Karpas-422 (cell line): ENCODE results near the gene UGT1A5. TPM values are rescaled to one million over a fixed set of nuclear protein-coding genes. Genes with fewer than 3 reads are reported as not detected.

Source experiments
- DNase-seq: peaks from one replicate; pipeline ENCODE4 v3.0.0-alpha.2; 2015
- H2AFZ ChIP-seq: fragments of 200-600 bp; sonication (generic); 2 replicates; pipeline ENCODE4 v1.6.1; 2014; ENCODE audit warnings: antibody characterized with exemption, low read length, mixed read lengths
- H3K27ac ChIP-seq: fragments of 200-600 bp; sonication (generic); 2 replicates; pipeline ENCODE4 v1.5.1; 2014; ENCODE audit warnings: mild to moderate bottlenecking, low read length, moderate library complexity
- H3K27me3 ChIP-seq: fragments of 200-600 bp; sonication (generic); 2 replicates; pipeline ENCODE4 v1.6.1; 2014; ENCODE audit warnings: low read length, mixed read lengths
- H3K36me3 ChIP-seq: fragments of 200-600 bp; sonication (generic); 2 replicates; pipeline ENCODE4 v1.6.1; 2014; ENCODE audit warnings: low read length, mixed read lengths; ENCODE audit not compliant: insufficient read depth
- H3K4me1 ChIP-seq: fragments of 200-600 bp; sonication (generic); 2 replicates; pipeline ENCODE4 v1.6.1; 2014; ENCODE audit warnings: mild to moderate bottlenecking, low read length, mixed read lengths
- H3K4me2 ChIP-seq: fragments of 200-600 bp; sonication (generic); 2 replicates; pipeline ENCODE4 v1.6.1; 2014; ENCODE audit warnings: low read length, low read depth, mild to moderate bottlenecking; ENCODE audit not compliant: poor library complexity, severe bottlenecking
- H3K4me3 ChIP-seq: fragments of 200-600 bp; sonication (generic); 2 replicates; pipeline ENCODE4 v1.5.1; 2014; ENCODE audit warnings: mild to moderate bottlenecking, antibody characterized with exemption, low read length, mixed read lengths
- H3K79me2 ChIP-seq: fragments of 200-600 bp; sonication (generic); 2 replicates; pipeline ENCODE4 v1.6.1; 2014; ENCODE audit warnings: mild to moderate bottlenecking, low read length, mixed read lengths
- H3K9ac ChIP-seq: fragments of 200-600 bp; sonication (generic); 2 replicates; pipeline ENCODE4 v1.6.0; 2014; ENCODE audit warnings: low read length
- H3K9me2 ChIP-seq: fragments of 200-600 bp; sonication (generic), shearing (Covaris generic); replicated peaks from 2 replicates; pipeline ENCODE4 v1.6.0; 2014; ENCODE audit warnings: mild to moderate bottlenecking, low read length, moderate library complexity; ENCODE audit not compliant: insufficient read depth
- H3K9me3 ChIP-seq: fragments of 300-700, 200-600 bp; sonication (generic); 2 replicates; pipeline ENCODE4 v1.6.1; 2014; ENCODE audit warnings: low read length, mixed read lengths
- H4K20me1 ChIP-seq: fragments of 200-600 bp; sonication (generic); 2 replicates; pipeline ENCODE4 v1.6.1; 2014; ENCODE audit warnings: mild to moderate bottlenecking, antibody characterized with exemption, low read length, low read depth; ENCODE audit not compliant: insufficient read depth
- total RNA-seq: library from RNA; depleted of rRNA; stranded (reverse); fragments of >200 nt; shearing (Covaris generic); gene quantifications from 2 replicates; pipeline ENCODE4 v1.2.3, GENCODE V29; 2014; ENCODE audit warnings: low replicate concordance

The UGT1A5 gene
- total RNA-seq, 1 experiment from 2014 or later: not detected

DNA sequence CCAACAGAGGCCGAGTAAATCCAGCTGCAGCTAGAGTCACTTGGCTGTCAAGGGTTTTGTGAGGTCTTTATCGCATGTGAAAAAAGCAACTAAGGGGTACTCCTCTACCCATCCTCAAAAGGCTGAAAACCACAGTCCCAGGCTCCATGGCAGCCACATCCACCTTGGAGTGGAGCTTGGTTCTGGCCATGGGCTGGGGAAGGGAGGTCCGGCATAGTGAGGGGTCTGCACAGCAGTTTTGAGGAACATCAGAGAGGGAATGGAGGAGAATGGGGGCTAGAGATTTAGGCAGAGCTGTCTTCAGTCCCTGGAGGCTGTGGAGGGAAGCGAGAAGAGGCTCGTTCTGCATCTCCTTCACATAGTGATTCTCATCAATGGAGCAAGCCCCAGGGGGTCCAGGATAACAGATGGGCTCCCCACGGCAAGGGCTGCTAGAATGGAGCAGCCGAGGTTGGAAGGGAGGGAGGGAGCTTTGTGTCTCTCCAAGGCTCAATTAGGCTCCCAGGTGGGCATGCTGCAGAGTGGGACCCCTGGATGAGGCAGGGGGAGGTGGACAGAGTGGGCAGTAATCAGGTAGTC lies 86.5 kb downstream of the UGT1A5 start:
- Histone ChIP-seq H3K4me3 (no peak overlapping the region), H3K4me1 (peaks cover 26% of the 10 kb centered on the region), H3K79me2 (no peaks in the 10 kb centered on the region), H3K27ac (no peak overlapping the region), H3K27me3 (no peaks in the 10 kb centered on the region), H3K9me3 (no peaks in the 10 kb centered on the region), H3K9ac (no peak overlapping the region), H3K4me2 (no peak overlapping the region), H3K36me3 (no peaks in the 10 kb centered on the region), H3K9me2 (no peaks in the 10 kb centered on the region), H2AFZ (no peak overlapping the region), H4K20me1 (no peaks in the 10 kb centered on the region)
- DNase-seq: no peak

DNA sequence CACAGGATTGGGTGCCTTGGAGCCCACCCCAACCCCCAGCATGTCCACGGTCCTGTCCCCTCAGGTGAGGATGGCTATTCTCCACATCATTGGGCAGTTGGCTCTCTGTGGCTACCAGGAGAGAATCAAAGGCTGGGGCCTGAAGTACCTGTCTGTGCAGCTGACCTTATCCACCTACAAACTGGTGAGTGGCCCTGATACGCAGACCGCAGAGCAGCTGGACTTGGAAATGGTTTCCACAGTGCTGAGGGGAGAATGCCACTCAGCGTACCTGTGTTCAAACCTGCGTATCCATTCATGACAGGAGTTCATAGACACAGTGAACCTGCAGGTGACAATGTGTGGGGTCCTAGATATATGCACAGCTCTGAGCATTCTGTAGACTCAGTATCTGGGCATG lies 87.0 kb downstream of the UGT1A5 start:
- Histone ChIP-seq H3K36me3 (no peaks in the 10 kb centered on the region), H3K27me3 (no peaks in the 10 kb centered on the region), H3K9me2 (no peaks in the 10 kb centered on the region), H3K4me3 (no peak overlapping the region), H2AFZ (no peak overlapping the region), H3K4me1 (peaks cover 26% of the 10 kb centered on the region), H3K9ac (no peak overlapping the region), H3K9me3 (no peaks in the 10 kb centered on the region), H3K4me2 (no peak overlapping the region), H3K79me2 (no peaks in the 10 kb centered on the region), H3K27ac (no peak overlapping the region), H4K20me1 (no peaks in the 10 kb centered on the region)
- no peak for DNase-seq

DNA sequence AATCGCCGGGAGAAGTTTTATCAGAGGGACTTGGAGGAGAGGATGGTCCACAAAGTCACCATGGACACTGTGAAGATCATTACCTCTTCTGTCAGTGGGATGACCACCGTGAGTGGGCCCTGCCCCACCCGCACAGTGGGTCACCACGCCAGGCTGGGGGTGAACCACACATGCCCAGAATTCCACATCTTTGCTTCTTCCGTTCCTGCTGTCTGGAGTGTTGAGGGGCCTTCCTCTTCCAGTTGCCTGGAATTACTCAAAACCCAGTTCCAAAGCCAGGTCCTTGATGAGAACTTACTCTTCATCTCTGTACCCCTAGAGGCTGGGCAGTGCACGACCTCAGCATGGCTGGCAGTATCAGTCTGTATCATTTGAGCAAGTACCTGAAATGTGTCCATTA lies 87.5 kb downstream of the UGT1A5 start:
- Histone ChIP-seq H4K20me1 (no peaks in the 10 kb centered on the region), H3K79me2 (no peaks in the 10 kb centered on the region), H3K27ac (no peak overlapping the region), H3K9me3 (no peaks in the 10 kb centered on the region), H3K4me3 (no peak overlapping the region), H2AFZ (no peak overlapping the region), H3K4me1 (peaks cover 31% of the 10 kb centered on the region), H3K36me3 (no peaks in the 10 kb centered on the region), H3K4me2 (no peak overlapping the region), H3K9me2 (no peaks in the 10 kb centered on the region), H3K27me3 (no peaks in the 10 kb centered on the region), H3K9ac (no peak overlapping the region)
- no peak for DNase-seq

DNA sequence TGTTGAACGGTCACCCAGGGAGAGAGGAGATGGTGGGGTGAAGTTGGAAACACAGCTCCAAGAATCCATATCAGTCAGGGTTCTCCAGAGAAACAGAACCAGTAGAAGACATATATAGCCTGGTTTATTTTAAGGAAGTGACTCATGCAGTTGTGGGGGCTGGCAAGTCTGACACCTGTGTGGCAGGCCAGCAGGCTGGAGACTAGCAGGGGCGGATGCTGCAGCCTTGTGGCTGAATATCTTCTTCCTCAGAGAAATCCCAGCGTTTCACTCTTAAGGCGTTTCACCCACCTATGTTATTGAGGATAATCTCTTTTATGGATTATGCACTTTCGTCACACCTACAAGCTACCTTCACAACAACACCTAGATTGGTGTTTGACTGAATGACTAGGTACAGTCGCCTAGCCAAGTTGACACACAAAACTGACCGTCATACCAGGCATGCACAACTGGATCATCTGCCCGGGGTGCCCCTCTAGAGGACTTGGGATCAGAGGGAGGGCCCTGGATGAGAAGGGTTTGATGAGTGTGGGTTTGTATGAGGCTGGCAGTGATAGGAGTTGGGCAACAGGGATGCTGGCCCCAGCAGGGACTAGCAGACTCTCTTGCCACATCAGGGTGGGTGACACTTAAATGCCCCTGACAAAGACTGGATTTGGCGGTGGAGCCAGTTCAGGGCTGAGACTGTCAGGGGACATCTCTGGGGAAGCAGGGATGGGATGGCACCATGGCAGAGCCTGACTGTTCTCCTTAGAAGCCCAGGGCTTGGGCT lies 88.8 kb downstream of the UGT1A5 start:
- peak; percentile 83 for DNase-seq
- Histone ChIP-seq H3K79me2 (no peaks in the 10 kb centered on the region), H3K4me3 (peak overlapping the region; percentile 5; the same call in 1 of the 2 replicates), H3K4me1 (peaks cover 43% of the 10 kb centered on the region), H3K36me3 (no peaks in the 10 kb centered on the region), H3K27ac (no peak overlapping the region), H3K27me3 (no peaks in the 10 kb centered on the region), H4K20me1 (no peaks in the 10 kb centered on the region), H2AFZ (no peak overlapping the region), H3K9me3 (no peaks in the 10 kb centered on the region), H3K9ac (peak overlapping the region; percentile 32), H3K9me2 (no peaks in the 10 kb centered on the region), H3K4me2 (peak overlapping the region; percentile 56)

DNA sequence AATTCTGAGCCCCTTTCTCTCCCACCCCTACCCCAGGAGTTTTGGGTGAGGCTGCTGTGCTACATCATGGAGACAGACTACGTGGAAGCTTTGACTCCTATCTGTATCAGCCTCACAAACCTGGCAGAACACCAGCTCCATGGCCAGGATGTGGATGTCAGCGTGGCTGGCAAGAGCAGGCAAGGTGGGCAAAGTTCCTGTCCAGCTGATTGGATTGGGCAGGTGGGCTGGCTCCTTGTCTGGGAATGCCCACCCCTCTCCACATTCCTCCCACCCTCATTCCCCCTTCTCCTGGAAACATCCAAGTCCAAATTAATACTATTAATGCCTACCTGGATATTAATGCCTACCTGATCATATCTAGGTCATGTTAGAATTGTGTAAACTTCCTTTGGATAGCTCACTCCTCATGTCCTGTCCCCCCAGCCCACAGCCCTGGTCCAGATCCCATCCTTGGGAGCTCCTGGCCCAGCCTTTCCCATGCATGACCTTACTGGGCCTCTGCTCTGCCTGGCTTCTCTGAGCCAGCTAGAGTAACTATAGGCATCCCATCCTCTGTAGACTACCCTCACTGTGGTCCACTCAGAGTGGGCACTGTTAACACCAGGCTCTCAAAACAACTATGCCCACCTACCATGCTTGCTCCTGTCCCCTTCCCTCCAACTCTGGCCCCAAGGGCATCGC lies 89.6 kb downstream of the UGT1A5 start:
- Histone ChIP-seq H3K9ac (peak overlapping the region; percentile 32; the same call in 1 of the 2 replicates), H3K79me2 (no peaks in the 10 kb centered on the region), H3K27ac (no peak overlapping the region), H3K4me2 (peak overlapping the region; percentile 56), H3K27me3 (no peaks in the 10 kb centered on the region; the same call in 1 of the 2 replicates), H3K9me3 (no peaks in the 10 kb centered on the region), H3K36me3 (no peaks in the 10 kb centered on the region), H2AFZ (no peak overlapping the region), H3K9me2 (no peaks in the 10 kb centered on the region), H4K20me1 (no peaks in the 10 kb centered on the region), H3K4me1 (peaks cover 43% of the 10 kb centered on the region), H3K4me3 (peak overlapping the region; percentile 5; the same call in 1 of the 2 replicates)
- no peak for DNase-seq

DNA sequence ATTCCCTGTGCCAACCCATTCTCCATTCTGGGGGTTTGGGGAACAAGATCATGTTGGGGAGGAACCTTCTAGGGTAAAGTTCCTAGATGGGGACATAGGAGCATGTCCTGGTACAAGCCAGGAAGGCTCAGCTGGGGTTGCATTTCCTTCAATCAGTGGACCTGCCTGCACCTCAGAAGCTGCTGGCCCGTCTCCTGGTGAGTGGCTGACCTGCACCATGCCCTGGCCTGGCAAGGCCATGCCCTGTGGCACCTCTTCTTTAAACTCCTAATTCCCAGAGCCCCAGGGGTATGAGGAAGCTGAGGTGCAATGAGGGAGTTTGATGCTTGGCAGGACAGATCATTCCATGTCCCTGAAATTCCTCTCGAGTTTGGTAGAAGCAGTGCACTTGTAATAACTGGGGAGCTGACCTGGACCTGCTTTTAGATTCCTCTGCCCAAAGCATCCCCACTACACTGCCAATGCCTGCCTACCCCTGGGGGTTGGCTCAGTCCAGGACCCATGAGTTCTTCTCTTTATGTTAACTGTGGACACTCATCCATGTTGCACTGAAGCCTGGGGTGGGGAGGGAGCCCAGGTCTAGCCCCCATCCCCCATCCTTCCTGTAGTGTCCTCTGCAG lies 90.7 kb downstream of the UGT1A5 start:
- DNase-seq: no peak
- no peaks in the 10 kb centered on the region; the same call in 1 of the 2 replicates for H3K27me3 ChIP-seq
- peaks cover 43% of the 10 kb centered on the region for H3K4me1 ChIP-seq
- H2AFZ ChIP-seq: no peak overlapping the region
- no peak overlapping the region for H3K4me2 ChIP-seq
- H3K9me2 ChIP-seq: no peaks in the 10 kb centered on the region
- no peak overlapping the region for H3K4me3 ChIP-seq
- no peaks in the 10 kb centered on the region for H3K9me3 ChIP-seq
- H3K79me2 ChIP-seq: no peaks in the 10 kb centered on the region
- H3K9ac ChIP-seq: no peak overlapping the region
- H3K27ac ChIP-seq: no peak overlapping the region
- H3K36me3 ChIP-seq: no peaks in the 10 kb centered on the region
- no peaks in the 10 kb centered on the region for H4K20me1 ChIP-seq

DNA sequence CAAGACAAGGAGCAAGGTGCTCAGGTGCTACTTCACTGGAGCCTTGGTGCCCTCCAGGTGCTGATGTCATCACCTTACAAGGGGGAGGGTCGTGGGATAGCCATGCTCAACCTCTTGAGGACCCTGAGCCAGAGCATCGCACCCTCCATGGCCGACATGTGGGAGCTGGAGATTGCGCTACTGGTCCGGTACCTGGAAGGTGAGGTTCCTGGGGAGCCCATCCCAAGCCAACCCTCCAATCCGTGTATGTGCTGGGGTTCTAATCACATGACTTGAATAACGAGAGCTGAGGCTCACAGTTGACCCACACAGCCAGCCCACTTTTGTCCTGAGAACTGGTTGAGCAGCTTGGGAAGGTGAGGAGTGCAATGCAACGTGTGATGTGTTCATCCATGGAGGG lies 91.3 kb downstream of the UGT1A5 start:
- Histone ChIP-seq H3K4me3 (no peak overlapping the region), H3K36me3 (no peaks in the 10 kb centered on the region), H3K27ac (no peak overlapping the region), H3K27me3 (no peaks in the 10 kb centered on the region; the same call in 1 of the 2 replicates), H3K79me2 (no peaks in the 10 kb centered on the region), H3K9ac (no peak overlapping the region), H2AFZ (no peak overlapping the region), H3K9me3 (no peaks in the 10 kb centered on the region), H4K20me1 (no peaks in the 10 kb centered on the region), H3K4me2 (no peak overlapping the region), H3K9me2 (no peaks in the 10 kb centered on the region), H3K4me1 (peaks cover 43% of the 10 kb centered on the region)
- no peak for DNase-seq
